GM12865 (cell line): Measurements from ENCODE around the gene CDT1.

Experiments used
- DNase-seq: peaks from one replicate; pipeline ENCODE4 v3.0.0; 2010; ENCODE audit warnings: low read depth
- H3K4me3 ChIP-seq: 2 replicates; pipeline ENCODE4 v1.5.1; 2011; ENCODE audit warnings: mild to moderate bottlenecking, low read depth, low read length, control low read depth
- CTCF ChIP-seq: IDR thresholded peaks from 2 replicates; pipeline ENCODE4 v1.5.1; 2011; ENCODE audit warnings: low read length, control low read depth, low read depth, inconsistent platforms; ENCODE audit not compliant: insufficient read depth; ENCODE audit errors: missing control alignments

The CDT1 gene

GRCh38 chr16:88830258-88830657, 26.7 kb downstream of the CDT1 start:
- no peak for DNase-seq
- H3K4me3 ChIP-seq, result no peak overlapping the region
- no peak for TF ChIP-seq CTCF

GRCh38 chr16:88830783-88831182, 27.2 kb downstream of the CDT1 start:
- no peak for DNase-seq
- H3K4me3 ChIP-seq, result no peak overlapping the region
- TF ChIP-seq CTCF, result no peak

- TF ChIP-seq CTCF, result no peak
- no peak overlapping the region for H3K4me3 ChIP-seq
- DNase-seq, result no peak
Observed at GRCh38 chr16:88831838-88832237, 28.2 kb downstream of the CDT1 start.

GRCh38 chr16:88833086-88833485, 29.5 kb downstream of the CDT1 start:
- no peak for DNase-seq
- TF ChIP-seq CTCF, result no peak
- no peak overlapping the region for H3K4me3 ChIP-seq

GRCh38 chr16:88834670-88835069, 31.1 kb downstream of the CDT1 start:
- TF ChIP-seq CTCF, result no peak
- DNase-seq, result no peak
- H3K4me3 ChIP-seq, result no peak overlapping the region

- DNase-seq, result no peak
- H3K4me3 ChIP-seq, result no peak overlapping the region
- TF ChIP-seq CTCF, result no peak
Observed at GRCh38 chr16:88835383-88835782, 31.8 kb downstream of the CDT1 start.

- TF ChIP-seq CTCF, result no peak
- no peak overlapping the region for H3K4me3 ChIP-seq
- DNase-seq, result no peak
Observed at GRCh38 chr16:88835818-88836217, 32.2 kb downstream of the CDT1 start.
